GM20431 (cell line): ENCODE results near the gene SHROOM4.

Experiments
- in situ Hi-C: fragments of 300-500 bp; cut with MseI, MboI; formaldehyde crosslinking; loops from one replicate; pipeline ENCODE4 v1.15.0; 2020; ENCODE audit warnings: low sequenced_read_pairs; ENCODE audit not compliant: unreplicated experiment

Gene SHROOM4

DNA sequence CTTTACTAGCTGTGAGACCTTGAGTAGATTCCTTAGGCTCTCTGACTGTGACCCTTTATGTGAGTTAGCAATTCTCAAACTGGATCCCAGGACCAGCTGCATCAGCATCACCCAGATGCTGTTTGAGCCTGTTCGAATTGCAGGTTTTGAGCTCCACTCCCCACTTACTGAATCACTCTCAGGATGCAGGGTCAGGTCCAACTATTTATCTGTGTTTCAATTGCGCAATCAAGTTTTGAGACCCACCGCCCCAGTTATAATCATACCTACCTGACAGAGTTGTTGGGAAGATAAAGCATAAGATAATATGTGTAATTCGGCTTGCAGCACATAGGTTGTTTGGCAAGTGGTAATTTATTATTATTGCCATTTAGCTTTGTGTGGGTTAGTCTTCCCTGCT, 187.6 kb downstream of the SHROOM4 start:
- in situ Hi-C loops: no loop called here

DNA sequence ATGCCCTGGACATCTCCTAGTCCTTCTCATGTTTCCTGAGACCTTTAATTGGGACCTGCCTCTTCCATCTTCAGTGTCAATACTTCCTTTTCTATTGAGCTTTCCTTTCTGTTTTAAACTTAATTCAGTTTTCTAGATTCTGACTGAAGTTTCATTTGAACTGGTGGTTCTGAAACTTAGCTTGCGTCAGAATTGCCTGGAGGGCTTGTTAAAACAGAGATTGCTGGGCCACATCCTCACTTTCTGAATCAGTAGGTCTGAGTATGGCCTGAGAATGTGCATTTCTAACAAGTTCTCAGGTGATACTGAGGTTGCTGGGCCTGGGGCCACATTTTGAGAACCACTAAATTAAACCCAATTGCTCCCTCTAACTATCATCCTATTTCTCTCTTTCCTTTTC, 191.2 kb downstream of the SHROOM4 start:
- in situ Hi-C loops: no loop called here

DNA sequence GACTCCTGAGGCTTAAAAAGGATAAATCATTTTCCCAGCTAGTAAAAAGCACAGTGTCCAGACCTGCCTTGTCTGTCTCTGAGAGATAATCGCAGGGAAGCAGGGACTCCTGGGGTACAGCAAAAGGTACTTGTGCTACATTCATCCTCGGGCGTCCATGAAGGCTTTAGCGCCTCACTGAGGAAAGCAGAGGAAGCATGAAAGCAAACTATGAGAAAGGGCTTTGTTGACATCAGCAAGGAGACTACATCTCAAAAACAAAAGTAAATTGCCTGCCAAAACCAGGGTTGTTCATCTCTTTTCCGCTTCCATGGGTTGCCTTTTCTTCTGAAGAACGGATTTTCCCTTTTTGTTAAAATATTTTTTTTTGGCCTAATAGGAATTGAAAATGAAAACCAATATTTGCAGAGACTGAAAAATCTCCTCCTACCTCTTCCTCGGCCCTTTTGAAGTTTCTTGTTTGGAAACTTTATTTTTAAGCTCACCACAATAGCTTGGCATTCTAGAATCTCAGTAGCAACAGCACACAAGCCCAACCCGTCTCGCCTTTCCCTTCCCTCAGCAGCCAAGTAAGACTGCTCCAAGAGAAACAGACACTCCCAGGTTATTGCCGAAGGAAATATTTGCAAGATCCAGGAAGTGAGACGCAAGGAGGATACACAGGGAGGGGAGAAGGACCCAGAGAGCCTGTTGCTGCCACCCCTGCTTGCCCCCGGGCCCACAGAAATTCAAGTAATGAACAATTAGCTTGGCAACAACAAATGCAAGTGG, 195.0 kb downstream of the SHROOM4 start:
- in situ Hi-C loops: no loop called here

DNA sequence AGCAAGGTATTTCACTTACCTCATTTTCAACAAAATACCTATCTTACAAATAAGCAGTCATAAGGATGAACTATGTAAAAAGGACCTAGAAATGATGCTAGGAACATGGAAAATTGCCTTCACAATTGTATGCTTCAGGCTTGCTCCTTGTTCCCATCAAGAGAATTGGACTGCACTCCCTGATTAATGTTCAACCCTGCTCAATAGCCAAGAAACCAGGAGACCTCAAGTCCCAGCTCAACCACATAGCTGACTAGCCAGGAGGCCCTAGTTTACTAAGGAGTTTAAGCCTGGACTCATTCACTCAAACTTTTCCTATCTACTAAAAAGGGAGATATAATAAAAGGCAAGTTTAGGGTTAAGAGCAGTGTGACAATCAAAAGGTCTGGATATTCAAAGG, 196.8 kb downstream of the SHROOM4 start:
- in situ Hi-C loops: no loop called here

DNA sequence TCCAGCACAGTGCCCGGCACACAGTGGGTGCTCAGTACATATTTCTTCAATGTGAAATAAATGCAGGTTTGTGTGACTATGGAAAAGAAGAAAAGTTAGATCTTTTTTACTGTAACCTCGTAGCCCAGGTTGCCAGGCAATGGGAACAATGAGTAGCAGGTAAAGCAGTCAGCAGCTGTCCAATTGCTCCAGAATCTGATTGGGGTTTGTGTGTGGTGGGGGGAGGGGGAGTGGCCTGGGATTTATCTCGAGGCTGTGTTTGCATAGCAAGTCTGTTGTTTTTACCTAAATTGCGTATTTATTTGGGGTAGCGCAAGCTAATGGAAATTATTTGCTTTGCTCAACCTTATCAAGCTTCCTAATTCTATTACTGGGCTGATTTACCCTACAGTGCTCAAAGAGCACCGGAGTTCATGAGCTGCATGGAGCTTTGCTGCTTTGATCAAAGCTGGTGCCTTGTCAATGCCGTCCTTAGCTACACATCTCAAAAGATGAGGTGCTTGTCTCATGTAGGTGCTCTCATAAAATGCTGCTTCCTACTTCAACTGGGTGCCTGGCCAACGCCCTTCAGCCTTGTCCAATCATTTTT, 198.3 kb downstream of the SHROOM4 start:
- in situ Hi-C loops: no loop called here

DNA sequence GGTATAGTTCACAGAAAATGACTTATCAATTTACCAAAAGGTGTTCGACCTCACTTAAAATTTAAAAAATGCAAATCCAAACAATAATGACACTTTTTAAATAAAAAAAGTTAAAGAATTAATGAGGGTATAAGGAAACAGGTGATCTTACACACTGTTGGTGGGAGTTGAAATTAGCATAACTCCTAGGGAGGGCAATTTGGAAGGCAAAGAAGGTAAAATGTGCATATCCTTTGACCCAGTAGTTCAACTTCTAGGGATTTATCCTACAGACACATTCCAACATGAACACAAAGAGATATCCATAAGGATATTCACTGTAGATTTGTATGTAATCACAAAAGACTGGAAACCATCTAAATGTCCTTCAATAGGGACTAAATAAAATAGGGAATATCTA, 199.5 kb downstream of the SHROOM4 start:
- in situ Hi-C loops: no loop called here

DNA sequence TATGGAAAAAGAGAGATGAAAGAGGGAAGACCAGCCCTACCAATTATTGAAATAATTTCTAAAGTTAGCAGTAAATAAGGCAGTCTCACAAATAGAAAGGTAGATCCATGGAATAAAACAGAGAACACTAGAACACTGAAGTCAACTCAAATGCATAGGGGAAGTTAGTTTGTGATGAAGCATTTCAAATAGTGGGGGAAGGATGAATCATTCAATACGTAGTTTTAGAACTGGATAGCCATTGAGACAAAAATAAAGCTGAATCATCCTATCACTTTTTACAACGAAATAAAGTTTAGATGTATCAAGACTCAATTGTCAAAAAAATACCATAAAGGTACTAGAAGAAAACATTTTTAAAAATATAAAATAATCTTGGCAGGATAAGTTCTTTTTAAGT, 200.1 kb downstream of the SHROOM4 start:
- in situ Hi-C loops: no loop called here

DNA sequence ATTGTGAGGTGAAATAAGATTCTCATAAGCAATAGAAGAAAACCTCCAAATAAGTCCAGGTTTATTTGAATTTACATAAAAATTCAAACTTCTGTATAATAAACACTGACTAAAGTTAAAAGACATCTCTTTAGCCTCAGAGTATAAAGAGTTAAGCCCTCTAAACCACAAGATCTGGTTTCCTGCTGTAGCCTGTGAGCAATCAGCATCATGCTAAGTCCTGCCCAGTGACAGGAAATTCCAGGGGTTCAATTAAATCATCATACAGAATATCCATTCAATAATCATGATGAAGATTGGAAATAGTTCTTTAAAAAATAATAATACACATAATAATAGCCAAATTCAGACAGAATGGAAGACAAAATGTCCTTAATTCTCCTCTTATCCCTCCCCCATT, 204.2 kb downstream of the SHROOM4 start:
- in situ Hi-C loops: no loop called here

DNA sequence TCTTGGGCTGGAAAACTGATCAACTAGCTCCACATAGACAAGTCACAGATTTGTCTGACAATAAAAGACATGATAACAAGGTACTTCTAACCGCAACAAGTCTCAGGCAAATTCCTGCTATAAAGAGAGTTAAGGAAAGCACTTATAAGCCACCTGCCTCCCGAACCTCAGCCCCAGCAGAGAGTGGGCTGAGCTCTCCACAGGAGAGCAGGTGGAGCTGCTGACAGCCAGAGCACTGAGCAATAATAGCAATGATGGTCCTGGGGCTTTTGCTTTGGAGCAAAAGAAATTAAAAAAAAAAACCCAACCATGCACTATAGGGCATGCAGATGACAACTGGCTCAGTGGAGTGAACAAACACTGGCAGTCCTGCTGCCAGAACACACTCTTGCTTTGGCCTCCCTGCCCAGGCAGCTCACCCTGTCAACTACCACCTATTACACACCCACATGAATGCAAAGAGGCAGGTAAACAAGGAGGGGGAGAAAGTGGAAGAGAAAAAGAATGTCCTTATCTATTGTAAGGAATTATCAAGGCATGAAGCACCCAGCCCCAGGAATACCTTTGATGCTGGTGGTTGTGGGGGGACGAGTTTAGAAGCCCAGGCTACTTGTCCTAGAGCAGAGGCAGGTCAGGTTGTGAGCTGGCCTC, 207.6 kb downstream of the SHROOM4 start:
- in situ Hi-C loops: no loop called here

DNA sequence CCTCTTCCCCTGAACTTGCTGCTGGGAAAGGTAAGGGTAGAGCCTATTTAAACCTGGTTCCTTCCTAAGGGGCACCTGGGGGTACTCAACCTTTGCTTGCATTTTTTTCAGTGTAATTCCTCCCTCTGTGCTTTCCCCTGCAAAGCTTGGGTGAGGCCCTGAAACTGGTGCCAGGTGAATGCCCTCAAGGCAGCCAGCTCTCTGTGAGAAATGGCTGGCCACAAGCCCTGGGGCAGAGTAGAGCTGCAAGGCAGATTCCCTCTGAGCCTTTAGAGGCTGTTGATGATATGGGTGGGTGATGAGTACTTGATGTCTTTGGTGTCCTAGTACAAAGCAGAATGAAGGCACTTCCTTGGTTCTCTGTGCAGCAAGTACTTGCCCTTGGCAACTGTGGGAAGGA, 217.9 kb downstream of the SHROOM4 start:
- in situ Hi-C loops: loop anchor here (25.0 kb wide), 2 partner anchors 509 to 684 kb away; partner anchors contain the start of gene CLCN5

DNA sequence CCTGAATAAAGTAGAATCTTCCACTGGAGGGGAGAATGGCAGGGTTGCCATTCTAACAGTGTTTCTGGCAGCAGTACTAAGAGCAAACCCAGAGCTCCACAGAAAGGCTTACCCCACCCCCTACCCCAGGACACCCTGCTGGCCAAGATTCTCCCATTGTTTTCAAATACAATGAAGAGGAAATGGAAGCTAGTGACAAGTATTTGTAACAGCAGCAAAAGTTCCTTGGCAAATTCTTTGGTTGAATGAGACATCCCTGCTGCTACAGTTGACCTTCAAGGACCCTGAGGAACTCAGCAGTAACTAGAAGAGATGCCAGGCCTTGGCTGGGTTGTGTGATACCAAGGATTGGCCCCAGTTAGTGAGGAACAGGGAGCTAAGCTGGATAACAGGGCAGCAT, 219.2 kb downstream of the SHROOM4 start:
- in situ Hi-C loops: loop anchor here (25.0 kb wide), 2 partner anchors 507 to 682 kb away; partner anchors contain the start of gene CLCN5

DNA sequence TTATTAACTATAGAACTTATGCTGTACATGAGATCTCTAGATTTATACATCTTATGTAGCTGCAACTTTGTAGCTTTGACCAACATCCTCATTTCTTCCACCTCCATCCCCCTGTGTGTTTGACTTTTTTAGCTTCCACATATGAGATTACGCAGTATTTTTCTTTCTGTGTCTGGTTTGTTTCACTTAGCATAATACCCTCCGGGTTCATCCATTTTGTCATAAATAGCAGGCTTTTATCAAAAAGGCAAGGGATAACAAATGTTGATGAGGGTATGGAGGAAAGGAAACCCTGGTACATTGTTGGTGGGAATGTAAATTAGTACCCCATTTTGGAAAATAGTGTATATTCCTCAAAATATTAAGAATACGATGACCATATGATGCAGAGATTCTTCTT, 227.0 kb downstream of the SHROOM4 start:
- in situ Hi-C loops: loop anchor here (25.0 kb wide), 2 partner anchors 500 to 675 kb away; partner anchors contain the start of gene CLCN5

DNA sequence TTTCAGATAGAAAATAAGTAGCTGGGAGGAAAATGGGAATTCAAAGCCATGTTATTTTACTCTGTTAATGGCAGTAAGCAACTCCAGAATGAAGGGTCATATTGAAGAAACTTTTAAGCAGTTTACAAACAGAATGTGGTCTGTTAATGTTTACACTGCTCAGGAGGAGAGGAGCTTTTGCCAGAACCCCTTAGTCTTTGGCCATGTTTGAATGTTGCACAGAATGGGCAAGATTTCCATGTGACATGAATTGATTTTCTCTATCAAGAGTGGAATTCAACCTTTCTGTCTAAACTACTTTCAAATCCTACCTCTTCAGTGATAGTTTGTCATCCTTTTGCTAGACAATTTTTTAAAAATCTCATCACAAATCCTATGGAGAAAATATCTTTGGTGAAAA, 227.6 kb downstream of the SHROOM4 start:
- in situ Hi-C loops: loop anchor here (25.0 kb wide), 2 partner anchors 499 to 674 kb away; partner anchors contain the start of gene CLCN5

DNA sequence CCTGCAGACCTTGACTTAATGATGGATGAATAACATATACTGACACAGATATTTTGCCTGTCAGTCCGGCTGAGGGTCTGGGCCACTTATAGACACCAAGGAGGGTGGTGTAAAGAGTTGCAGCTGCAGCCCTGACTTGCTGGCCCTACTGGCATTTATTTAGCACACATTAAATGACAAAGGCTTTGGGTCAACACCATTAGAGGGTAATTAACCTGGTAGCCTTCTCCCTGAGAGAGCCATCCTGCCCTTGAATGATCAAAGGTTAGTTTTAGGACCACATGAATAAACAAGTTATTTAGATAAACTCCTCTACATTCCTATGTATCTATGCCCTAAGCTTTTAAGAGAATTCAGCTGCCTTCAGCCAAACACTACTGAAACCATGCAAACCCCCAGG, 232.6 kb downstream of the SHROOM4 start:
- in situ Hi-C loops: loop anchor here (25.0 kb wide), 2 partner anchors 494 to 669 kb away; partner anchors contain the start of gene CLCN5

DNA sequence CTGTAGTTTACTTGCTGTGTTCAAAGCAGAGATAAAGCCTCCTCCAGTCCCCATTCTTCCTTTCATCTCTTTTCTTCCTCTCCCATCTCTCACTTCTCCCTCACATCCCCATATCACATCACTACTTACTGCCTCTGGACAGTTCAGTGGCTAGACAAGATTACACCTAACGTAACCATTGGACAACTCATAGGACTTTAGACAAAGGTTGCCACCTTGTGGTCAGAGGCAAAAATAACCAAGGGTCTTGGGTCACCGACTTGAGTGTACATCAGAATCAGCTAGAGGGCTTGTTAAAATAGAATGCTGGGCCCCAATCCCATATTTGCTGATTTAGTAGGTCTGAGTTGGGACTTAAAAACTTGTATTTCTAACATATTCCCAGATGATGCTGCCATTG, 234.0 kb downstream of the SHROOM4 start:
- in situ Hi-C loops: loop anchor here (25.0 kb wide), 2 partner anchors 493 to 668 kb away; partner anchors contain the start of gene CLCN5

DNA sequence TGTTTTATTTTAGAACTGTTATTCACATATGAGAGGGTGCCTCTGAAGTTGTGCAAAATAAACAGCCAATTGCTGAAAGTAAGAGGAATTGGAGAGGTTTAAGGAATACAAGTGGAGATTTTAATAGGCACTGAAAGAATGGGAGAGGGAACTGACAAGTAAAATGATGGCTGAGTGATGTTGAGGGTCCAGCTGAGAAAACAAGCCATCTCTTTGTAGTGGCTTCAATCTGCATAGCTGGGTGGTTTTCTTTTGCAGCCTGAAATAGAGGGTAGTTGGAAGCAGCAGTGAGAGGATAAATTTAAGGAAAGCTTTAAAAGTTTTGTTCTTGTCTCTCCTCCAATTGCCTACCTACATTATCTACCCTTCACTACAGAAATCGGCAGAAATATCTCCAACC, 236.7 kb downstream of the SHROOM4 start:
- in situ Hi-C loops: loop anchor here (25.0 kb wide), 2 partner anchors 490 to 665 kb away; partner anchors contain the start of gene CLCN5

DNA sequence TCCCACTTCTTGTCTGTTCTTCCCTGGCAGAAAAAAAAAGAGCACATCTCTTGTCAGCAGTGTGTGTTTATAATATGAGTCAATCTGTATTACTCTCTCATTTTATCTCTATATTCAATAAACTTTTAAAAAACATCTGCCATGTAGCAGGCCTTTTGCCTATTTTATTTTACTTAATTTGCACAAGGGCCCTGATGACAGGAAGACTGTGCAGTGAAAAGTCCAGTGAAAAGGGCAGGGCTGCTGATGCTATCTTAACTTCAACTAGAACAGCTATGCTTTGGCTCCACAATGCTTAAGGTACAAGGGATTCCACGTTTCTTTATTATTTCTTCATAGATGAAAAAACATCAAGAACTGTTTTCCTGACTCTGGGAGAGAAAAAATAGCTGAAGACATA, 246.4 kb downstream of the SHROOM4 start:
- in situ Hi-C loops: no loop called here

DNA sequence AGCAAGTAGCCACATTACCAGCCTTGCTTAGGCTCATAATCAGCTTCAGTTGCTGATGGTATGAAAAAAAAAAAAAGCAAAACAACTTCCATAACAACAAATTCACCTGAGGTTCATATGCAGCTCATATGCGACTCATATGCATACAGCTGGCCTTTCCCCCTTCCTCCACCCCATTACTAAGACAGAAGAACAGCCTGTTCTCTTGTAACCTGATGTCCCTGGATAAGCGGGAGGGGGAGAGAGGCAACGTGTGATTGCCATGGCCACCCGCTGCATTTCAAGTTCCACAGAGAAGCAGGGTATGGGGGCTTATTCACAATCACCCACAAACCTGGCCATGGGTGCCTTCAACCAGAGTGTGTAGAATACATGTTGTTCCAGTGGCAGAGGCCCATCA, 248.3 kb downstream of the SHROOM4 start:
- in situ Hi-C loops: no loop called here
